IPS-15b (cell line): ENCODE data around the gene MDM2.

Experiments
- H3K27me3 ChIP-seq: one replicate; pipeline ENCODE4 v1.6.1; 2013; ENCODE audit warnings: low read length; ENCODE audit not compliant: control insufficient read depth, insufficient read depth
- H3K36me3 ChIP-seq: one replicate; pipeline ENCODE4 v1.6.1; 2013; ENCODE audit warnings: low read length; ENCODE audit not compliant: control insufficient read depth, insufficient read depth
- H3K4me1 ChIP-seq: one replicate; pipeline ENCODE4 v1.6.1; 2013; ENCODE audit warnings: mild to moderate bottlenecking, low read length; ENCODE audit not compliant: control insufficient read depth, insufficient read depth
- H3K4me3 ChIP-seq: one replicate; pipeline ENCODE4 v1.5.1; 2013; ENCODE audit warnings: low read depth, low read length
- H3K9ac ChIP-seq: one replicate; pipeline ENCODE4 v1.6.1; 2013; ENCODE audit warnings: low read depth, mild to moderate bottlenecking, low read length
- H3K9me3 ChIP-seq: one replicate; pipeline ENCODE4 v1.6.1; 2013; ENCODE audit warnings: mild to moderate bottlenecking, low read length; ENCODE audit not compliant: control insufficient read depth, insufficient read depth

The MDM2 gene

DNA sequence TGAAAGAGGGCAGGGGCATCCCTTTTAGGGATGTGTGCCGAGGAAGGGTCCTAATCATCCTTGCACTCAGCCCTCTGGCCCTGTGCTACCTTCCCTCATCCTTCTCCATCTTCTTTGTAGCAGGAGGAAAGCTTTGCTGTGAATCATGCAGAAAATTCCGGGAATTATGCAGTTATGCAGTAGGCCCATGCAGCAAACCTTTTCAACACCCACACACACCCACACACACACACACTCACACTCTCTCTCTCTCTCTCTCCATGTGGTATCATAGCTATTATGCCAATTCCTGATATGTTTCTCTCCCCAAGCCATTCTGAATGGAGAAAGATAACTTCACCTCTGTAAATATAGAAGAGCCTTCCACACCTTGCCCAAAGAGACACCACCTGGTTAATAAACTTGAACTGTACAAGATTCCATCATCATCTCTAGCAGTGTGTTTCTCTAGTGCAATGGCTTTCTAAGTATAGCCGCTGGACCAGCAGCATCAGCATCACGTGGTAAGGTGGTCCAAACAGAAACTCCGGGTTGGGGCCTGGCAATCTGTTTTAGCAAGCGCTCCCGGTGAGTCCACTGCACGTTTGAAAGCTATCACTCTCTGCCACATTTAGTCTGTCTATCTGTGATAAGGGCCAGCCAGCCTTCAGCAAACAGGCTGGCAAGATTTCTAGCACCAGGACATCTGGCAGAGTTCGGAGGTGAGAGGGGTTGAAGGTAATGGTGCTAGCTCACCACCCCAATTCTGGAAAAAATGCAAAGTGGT is 57.6 kb downstream of the MDM2 start:
- H3K4me3 ChIP-seq, result no peak overlapping the region
- H3K36me3 ChIP-seq, result peaks cover 3% of the 10 kb centered on the region
- no peaks in the 10 kb centered on the region for H3K27me3 ChIP-seq
- no peaks in the 10 kb centered on the region for H3K9me3 ChIP-seq
- H3K4me1 ChIP-seq, result peaks cover 4% of the 10 kb centered on the region
- H3K9ac ChIP-seq, result no peak overlapping the region

DNA sequence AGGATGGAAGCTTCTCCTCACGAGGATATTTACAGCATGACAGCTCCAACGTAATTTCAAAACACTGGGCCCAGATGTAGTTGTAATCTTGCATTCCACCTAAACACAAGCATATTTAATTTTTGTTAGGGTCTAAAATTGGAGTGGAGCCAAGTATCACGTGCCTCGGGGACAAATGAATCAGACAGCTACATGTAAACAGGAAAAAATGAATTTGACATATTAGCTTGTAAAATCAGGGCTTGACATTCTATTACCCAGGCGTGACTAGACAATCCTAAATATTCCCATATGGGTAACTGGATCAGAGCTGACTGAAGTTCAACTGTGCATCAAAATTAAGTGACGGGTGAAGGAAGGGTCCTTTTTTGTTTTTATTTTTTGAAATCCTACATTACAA is 59.0 kb downstream of the MDM2 start:
- H3K9ac ChIP-seq, result no peak overlapping the region
- peaks cover 3% of the 10 kb centered on the region for H3K36me3 ChIP-seq
- H3K27me3 ChIP-seq, result no peaks in the 10 kb centered on the region
- no peak overlapping the region for H3K4me3 ChIP-seq
- peaks cover 4% of the 10 kb centered on the region for H3K4me1 ChIP-seq
- H3K9me3 ChIP-seq, result no peaks in the 10 kb centered on the region

- Histone ChIP-seq H3K27me3 (no peaks in the 10 kb centered on the region), H3K36me3 (peaks cover 3% of the 10 kb centered on the region), H3K9ac (no peak overlapping the region), H3K4me3 (no peak overlapping the region), H3K4me1 (peaks cover 4% of the 10 kb centered on the region), H3K9me3 (no peaks in the 10 kb centered on the region)
Measured at GRCh38 chr12:68867606-68868005, 59.6 kb downstream of the MDM2 start.

- Histone ChIP-seq H3K36me3 (peaks cover 3% of the 10 kb centered on the region), H3K4me1 (peaks cover 4% of the 10 kb centered on the region), H3K9me3 (no peaks in the 10 kb centered on the region), H3K4me3 (no peak overlapping the region), H3K27me3 (no peaks in the 10 kb centered on the region), H3K9ac (no peak overlapping the region)
Measured at GRCh38 chr12:68868043-68868790, 60.2 kb downstream of the MDM2 start.

DNA sequence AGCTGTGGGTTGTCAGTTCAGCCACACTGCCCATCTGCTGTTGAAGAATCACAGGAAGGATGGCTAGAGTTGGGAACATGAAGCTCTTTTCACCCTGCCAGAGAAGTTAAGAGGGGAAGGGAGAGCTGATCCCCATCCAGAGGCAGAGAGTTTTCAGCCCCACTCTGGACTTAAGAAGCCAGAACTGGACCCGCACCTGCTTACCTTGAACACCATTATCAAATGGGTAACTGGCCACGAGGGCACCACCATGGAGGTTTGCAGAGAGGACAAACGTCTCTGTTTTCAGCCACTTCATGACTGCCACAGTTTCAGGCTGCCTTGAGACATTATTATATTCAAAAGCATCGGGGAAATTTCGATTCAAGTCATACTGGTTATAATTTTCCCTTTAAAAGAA is 62.0 kb downstream of the MDM2 start:
- Histone ChIP-seq H3K9ac (no peak overlapping the region), H3K4me1 (peaks cover 4% of the 10 kb centered on the region), H3K9me3 (no peaks in the 10 kb centered on the region), H3K36me3 (peaks cover 3% of the 10 kb centered on the region), H3K27me3 (no peaks in the 10 kb centered on the region), H3K4me3 (no peak overlapping the region)

- H3K36me3 ChIP-seq, result peaks cover 3% of the 10 kb centered on the region
- H3K4me3 ChIP-seq, result no peak overlapping the region
Measured at GRCh38 chr12:68870443-68870842, 62.5 kb downstream of the MDM2 start.

DNA sequence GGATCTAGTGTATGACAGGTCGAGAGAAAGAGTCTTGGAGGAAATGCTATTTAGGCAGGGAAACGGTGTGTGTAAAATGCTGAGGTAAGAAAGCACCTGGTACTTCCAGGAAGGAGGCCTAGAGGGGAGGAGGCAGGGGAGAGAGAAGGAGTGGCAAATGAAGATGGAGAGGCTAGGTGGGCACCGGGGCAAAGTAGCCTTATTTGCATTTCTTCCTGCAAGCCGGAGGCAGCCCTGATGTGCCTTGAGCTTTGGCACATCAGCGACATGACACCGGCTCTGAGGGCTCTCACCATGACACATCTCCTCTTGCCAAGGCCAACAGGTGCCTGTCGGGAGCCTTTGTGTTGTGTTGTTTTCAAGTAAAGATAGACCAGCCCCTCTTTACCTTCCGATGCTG is 63.4 kb downstream of the MDM2 start:
- H3K36me3 ChIP-seq, result peaks cover 3% of the 10 kb centered on the region
- no peaks in the 10 kb centered on the region for H3K27me3 ChIP-seq
- H3K4me3 ChIP-seq, result no peak overlapping the region
- H3K4me1 ChIP-seq, result peaks cover 4% of the 10 kb centered on the region
- H3K9me3 ChIP-seq, result no peaks in the 10 kb centered on the region
- no peak overlapping the region for H3K9ac ChIP-seq

More at GRCh38 chr12:68870443-68870842, 62.5 kb downstream of the MDM2 start:
- Histone ChIP-seq H3K4me1 (peaks cover 4% of the 10 kb centered on the region), H3K27me3 (no peaks in the 10 kb centered on the region), H3K9me3 (no peaks in the 10 kb centered on the region), H3K9ac (no peak overlapping the region)

DNA sequence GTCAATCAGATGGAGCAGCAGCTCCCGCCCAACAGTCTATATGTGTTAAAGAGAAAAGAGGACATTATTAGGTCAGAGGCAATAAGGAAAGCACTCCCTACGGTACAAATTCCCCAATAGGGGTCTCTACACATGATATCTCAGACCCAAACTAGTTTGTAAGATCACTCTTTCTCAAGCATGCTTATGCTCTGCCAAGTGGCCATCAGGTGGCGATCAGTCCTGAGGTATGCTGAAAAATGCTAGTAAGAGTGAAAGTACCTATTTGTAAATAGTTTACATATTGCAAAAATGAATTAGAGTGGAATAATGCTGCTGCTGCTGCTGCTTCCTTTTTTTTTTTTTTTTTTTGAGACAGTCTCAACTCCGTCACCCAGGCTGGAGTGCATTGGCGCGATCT is 63.9 kb downstream of the MDM2 start:
- H3K4me3 ChIP-seq, result no peak overlapping the region
- H3K27me3 ChIP-seq, result no peaks in the 10 kb centered on the region
- H3K4me1 ChIP-seq, result peaks cover 4% of the 10 kb centered on the region
- peaks cover 3% of the 10 kb centered on the region for H3K36me3 ChIP-seq
- no peak overlapping the region for H3K9ac ChIP-seq
- no peaks in the 10 kb centered on the region for H3K9me3 ChIP-seq

DNA sequence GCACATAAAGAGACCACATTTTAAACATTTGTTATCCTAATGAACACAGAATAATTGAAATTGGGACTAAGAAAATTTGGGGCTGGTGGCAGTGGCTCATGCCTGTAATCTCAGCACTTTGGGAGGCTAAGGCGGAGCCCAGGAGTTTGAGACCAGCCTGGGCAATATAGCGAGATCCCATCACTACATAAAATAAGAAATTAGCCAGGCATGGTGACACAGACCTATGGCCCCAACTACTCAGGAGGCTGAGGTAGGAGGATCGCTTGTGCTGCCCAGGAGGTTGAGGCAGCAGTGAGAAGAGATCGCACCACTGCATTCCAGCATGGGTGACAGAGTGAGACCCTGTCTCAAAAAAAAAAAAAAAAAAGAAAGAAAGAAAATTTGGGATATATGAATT is 65.3 kb downstream of the MDM2 start:
- Histone ChIP-seq H3K27me3 (no peaks in the 10 kb centered on the region), H3K9me3 (no peaks in the 10 kb centered on the region), H3K4me3 (no peak overlapping the region), H3K9ac (no peak overlapping the region), H3K36me3 (peaks cover 1% of the 10 kb centered on the region), H3K4me1 (no peaks in the 10 kb centered on the region)

DNA sequence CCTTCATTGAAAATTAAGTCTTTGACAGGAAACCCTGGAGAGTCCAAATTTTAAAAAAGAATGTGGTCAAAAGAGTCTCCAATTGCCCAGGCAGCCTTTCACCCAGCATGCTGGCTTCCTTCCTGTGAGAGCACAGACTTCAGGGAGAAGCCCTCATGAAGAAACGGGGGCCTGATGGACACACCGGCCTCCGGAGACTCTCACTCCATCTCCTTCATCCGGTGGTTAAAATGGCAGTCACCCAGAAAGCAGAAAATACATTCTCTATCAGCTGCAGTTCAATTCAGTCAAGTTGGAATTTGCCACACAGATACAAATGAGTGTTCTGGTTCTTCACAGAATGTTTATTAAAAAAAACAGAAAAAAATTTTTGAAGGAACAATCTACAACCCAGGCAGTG is 68.5 kb downstream of the MDM2 start:
- Histone ChIP-seq H3K27me3 (no peaks in the 10 kb centered on the region), H3K4me3 (no peak overlapping the region), H3K4me1 (no peaks in the 10 kb centered on the region), H3K9me3 (no peaks in the 10 kb centered on the region), H3K36me3 (no peaks in the 10 kb centered on the region), H3K9ac (no peak overlapping the region)

GRCh38 chr12:68877583-68877982 is 69.6 kb downstream of the MDM2 start:
- Histone ChIP-seq H3K27me3 (no peaks in the 10 kb centered on the region), H3K4me1 (no peaks in the 10 kb centered on the region), H3K4me3 (no peak overlapping the region), H3K9me3 (no peaks in the 10 kb centered on the region), H3K9ac (no peak overlapping the region), H3K36me3 (no peaks in the 10 kb centered on the region)

GRCh38 chr12:68878283-68878682 is 70.3 kb downstream of the MDM2 start:
- H3K4me3 ChIP-seq, result no peak overlapping the region
- no peaks in the 10 kb centered on the region for H3K9me3 ChIP-seq
- no peaks in the 10 kb centered on the region for H3K4me1 ChIP-seq
- no peaks in the 10 kb centered on the region for H3K36me3 ChIP-seq
- no peak overlapping the region for H3K9ac ChIP-seq
- no peaks in the 10 kb centered on the region for H3K27me3 ChIP-seq
